ENCODE measurements around the gene ARHGEF4.

GRCh38 chr2:130842770-130843169 is 6.1 kb downstream of the ARHGEF4 start:
- TF ChIP-seq CTCF (conservative IDR thresholded peaks at IDR 0.05; ENCODE audit: low read depth in 2 of 2): peak in 1 of 2 experiments; percentile 51; a peak in 3 of 4 replicates
- TF ChIP-seq, protein P1, sequence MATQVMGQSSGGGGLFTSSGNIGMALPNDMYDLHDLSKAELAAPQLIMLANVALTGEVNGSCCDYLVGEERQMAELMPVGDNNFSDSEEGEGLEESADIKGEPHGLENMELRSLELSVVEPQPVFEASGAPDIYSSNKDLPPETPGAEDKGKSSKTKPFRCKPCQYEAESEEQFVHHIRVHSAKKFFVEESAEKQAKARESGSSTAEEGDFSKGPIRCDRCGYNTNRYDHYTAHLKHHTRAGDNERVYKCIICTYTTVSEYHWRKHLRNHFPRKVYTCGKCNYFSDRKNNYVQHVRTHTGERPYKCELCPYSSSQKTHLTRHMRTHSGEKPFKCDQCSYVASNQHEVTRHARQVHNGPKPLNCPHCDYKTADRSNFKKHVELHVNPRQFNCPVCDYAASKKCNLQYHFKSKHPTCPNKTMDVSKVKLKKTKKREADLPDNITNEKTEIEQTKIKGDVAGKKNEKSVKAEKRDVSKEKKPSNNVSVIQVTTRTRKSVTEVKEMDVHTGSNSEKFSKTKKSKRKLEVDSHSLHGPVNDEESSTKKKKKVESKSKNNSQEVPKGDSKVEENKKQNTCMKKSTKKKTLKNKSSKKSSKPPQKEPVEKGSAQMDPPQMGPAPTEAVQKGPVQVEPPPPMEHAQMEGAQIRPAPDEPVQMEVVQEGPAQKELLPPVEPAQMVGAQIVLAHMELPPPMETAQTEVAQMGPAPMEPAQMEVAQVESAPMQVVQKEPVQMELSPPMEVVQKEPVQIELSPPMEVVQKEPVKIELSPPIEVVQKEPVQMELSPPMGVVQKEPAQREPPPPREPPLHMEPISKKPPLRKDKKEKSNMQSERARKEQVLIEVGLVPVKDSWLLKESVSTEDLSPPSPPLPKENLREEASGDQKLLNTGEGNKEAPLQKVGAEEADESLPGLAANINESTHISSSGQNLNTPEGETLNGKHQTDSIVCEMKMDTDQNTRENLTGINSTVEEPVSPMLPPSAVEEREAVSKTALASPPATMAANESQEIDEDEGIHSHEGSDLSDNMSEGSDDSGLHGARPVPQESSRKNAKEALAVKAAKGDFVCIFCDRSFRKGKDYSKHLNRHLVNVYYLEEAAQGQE (IDR thresholded peaks at IDR 0.05; ENCODE audit: unreplicated experiment): no peak
- no peak for TF ChIP-seq POLR2AphosphoS5 (IDR thresholded peaks at IDR 0.05; ENCODE audit: low read depth)
- no peak for TF ChIP-seq EZH2phosphoT487 (IDR thresholded peaks at IDR 0.05; ENCODE audit: unreplicated experiment)
- TF ChIP-seq JUNB (IDR thresholded peaks at IDR 0.05; ENCODE audit: unreplicated experiment): no peak
- TF ChIP-seq, protein P2, sequence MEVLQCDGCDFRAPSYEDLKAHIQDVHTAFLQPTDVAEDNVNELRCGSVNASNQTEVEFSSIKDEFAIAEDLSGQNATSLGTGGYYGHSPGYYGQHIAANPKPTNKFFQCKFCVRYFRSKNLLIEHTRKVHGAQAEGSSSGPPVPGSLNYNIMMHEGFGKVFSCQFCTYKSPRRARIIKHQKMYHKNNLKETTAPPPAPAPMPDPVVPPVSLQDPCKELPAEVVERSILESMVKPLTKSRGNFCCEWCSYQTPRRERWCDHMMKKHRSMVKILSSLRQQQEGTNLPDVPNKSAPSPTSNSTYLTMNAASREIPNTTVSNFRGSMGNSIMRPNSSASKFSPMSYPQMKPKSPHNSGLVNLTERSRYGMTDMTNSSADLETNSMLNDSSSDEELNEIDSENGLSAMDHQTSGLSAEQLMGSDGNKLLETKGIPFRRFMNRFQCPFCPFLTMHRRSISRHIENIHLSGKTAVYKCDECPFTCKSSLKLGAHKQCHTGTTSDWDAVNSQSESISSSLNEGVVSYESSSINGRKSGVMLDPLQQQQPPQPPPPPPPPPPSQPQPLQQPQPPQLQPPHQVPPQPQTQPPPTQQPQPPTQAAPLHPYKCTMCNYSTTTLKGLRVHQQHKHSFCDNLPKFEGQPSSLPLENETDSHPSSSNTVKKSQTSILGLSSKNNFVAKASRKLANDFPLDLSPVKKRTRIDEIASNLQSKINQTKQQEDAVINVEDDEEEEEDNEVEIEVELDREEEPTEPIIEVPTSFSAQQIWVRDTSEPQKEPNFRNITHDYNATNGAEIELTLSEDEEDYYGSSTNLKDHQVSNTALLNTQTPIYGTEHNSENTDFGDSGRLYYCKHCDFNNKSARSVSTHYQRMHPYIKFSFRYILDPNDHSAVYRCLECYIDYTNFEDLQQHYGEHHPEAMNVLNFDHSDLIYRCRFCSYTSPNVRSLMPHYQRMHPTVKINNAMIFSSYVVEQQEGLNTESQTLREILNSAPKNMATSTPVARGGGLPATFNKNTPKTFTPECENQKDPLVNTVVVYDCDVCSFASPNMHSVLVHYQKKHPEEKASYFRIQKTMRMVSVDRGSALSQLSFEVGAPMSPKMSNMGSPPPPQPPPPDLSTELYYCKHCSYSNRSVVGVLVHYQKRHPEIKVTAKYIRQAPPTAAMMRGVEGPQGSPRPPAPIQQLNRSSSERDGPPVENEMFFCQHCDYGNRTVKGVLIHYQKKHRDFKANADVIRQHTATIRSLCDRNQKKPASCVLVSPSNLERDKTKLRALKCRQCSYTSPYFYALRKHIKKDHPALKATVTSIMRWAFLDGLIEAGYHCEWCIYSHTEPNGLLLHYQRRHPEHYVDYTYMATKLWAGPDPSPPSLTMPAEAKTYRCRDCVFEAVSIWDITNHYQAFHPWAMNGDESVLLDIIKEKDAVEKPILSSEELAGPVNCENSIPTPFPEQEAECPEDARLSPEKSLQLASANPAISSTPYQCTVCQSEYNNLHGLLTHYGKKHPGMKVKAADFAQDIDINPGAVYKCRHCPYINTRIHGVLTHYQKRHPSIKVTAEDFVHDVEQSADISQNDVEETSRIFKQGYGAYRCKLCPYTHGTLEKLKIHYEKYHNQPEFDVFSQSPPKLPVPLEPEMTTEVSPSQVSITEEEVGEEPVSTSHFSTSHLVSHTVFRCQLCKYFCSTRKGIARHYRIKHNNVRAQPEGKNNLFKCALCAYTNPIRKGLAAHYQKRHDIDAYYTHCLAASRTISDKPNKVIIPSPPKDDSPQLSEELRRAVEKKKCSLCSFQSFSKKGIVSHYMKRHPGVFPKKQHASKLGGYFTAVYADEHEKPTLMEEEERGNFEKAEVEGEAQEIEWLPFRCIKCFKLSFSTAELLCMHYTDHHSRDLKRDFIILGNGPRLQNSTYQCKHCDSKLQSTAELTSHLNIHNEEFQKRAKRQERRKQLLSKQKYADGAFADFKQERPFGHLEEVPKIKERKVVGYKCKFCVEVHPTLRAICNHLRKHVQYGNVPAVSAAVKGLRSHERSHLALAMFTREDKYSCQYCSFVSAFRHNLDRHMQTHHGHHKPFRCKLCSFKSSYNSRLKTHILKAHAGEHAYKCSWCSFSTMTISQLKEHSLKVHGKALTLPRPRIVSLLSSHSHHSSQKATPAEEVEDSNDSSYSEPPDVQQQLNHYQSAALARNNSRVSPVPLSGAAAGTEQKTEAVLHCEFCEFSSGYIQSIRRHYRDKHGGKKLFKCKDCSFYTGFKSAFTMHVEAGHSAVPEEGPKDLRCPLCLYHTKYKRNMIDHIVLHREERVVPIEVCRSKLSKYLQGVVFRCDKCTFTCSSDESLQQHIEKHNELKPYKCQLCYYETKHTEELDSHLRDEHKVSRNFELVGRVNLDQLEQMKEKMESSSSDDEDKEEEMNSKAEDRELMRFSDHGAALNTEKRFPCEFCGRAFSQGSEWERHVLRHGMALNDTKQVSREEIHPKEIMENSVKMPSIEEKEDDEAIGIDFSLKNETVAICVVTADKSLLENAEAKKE (CRISPR knock-in tag; IDR thresholded peaks at IDR 0.05): no peak
- no peak for TF ChIP-seq EZH2 (IDR thresholded peaks at IDR 0.05; ENCODE audit: low read depth, unreplicated experiment)
- no peak for TF ChIP-seq ZNF114 (CRISPR knock-in tag; IDR thresholded peaks at IDR 0.05)
- no peak for TF ChIP-seq ZNF331 (CRISPR knock-in tag; IDR thresholded peaks at IDR 0.05; ENCODE audit: low read depth)
- TF ChIP-seq, protein P3, sequence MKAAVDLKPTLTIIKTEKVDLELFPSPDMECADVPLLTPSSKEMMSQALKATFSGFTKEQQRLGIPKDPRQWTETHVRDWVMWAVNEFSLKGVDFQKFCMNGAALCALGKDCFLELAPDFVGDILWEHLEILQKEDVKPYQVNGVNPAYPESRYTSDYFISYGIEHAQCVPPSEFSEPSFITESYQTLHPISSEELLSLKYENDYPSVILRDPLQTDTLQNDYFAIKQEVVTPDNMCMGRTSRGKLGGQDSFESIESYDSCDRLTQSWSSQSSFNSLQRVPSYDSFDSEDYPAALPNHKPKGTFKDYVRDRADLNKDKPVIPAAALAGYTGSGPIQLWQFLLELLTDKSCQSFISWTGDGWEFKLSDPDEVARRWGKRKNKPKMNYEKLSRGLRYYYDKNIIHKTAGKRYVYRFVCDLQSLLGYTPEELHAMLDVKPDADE (IDR thresholded peaks at IDR 0.05): no peak
- no peak for TF ChIP-seq CREB1 (CRISPR knock-in tag; IDR thresholded peaks at IDR 0.05; ENCODE audit: low read depth)
- TF ChIP-seq STAT1 (IDR thresholded peaks at IDR 0.05; ENCODE audit: unreplicated experiment): no peak

Data from GM23338 (cell line).